ENCODE measurements around the gene CDKAL1.

The CDKAL1 gene

GRCh38 chr6:21159465-21159864, 625.2 kb downstream of the CDKAL1 start:
- H3K9me3 Mint-ChIP-seq: no peaks in the 10 kb centered on the region
- no peak for DNase-seq (ENCODE audit: low spot score in 2 of 2)
- no peaks in the 10 kb centered on the region for H3K27me3 Mint-ChIP-seq
- peaks cover 12% of the 10 kb centered on the region for H3K4me1 Mint-ChIP-seq
- ATAC-seq (ENCODE audit: low read depth): no peak
- no peaks in the 10 kb centered on the region for H3K36me3 Mint-ChIP-seq
- H3K4me3 Mint-ChIP-seq: no peak overlapping the region
- H3K27ac Mint-ChIP-seq: no peak overlapping the region

GRCh38 chr6:21161707-21162106, 627.5 kb downstream of the CDKAL1 start:
- ATAC-seq (ENCODE audit: low read depth): no peak
- no peak overlapping the region for H3K27ac Mint-ChIP-seq
- H3K9me3 Mint-ChIP-seq: no peaks in the 10 kb centered on the region
- H3K4me3 Mint-ChIP-seq: no peak overlapping the region
- peaks cover 2% of the 10 kb centered on the region for H3K36me3 Mint-ChIP-seq
- DNase-seq (ENCODE audit: low spot score in 2 of 2): no peak
- H3K27me3 Mint-ChIP-seq: no peaks in the 10 kb centered on the region
- H3K4me1 Mint-ChIP-seq: peaks cover 12% of the 10 kb centered on the region

GRCh38 chr6:21163110-21163837, 629.0 kb downstream of the CDKAL1 start:
- ATAC-seq (ENCODE audit: low read depth): no peak
- H3K4me1 Mint-ChIP-seq: peaks cover 12% of the 10 kb centered on the region
- no peaks in the 10 kb centered on the region for H3K9me3 Mint-ChIP-seq
- H3K27ac Mint-ChIP-seq: no peak overlapping the region
- no peaks in the 10 kb centered on the region for H3K27me3 Mint-ChIP-seq
- no peak overlapping the region for H3K4me3 Mint-ChIP-seq
- H3K36me3 Mint-ChIP-seq: peaks cover 9% of the 10 kb centered on the region
- DNase-seq (ENCODE audit: low spot score in 2 of 2): no peak

- no peak overlapping the region for H3K27ac Mint-ChIP-seq
- DNase-seq (ENCODE audit: low spot score in 2 of 2) (no peak), ATAC-seq (ENCODE audit: low read depth) (no peak)
- H3K36me3 Mint-ChIP-seq: peaks cover 11% of the 10 kb centered on the region
- H3K27me3 Mint-ChIP-seq: no peaks in the 10 kb centered on the region
- H3K9me3 Mint-ChIP-seq: no peaks in the 10 kb centered on the region
- no peak overlapping the region for H3K4me3 Mint-ChIP-seq
- peaks cover 12% of the 10 kb centered on the region for H3K4me1 Mint-ChIP-seq
These were observed 629.6 kb downstream of the CDKAL1 start for GRCh38 chr6:21163838-21164180.

DNA sequence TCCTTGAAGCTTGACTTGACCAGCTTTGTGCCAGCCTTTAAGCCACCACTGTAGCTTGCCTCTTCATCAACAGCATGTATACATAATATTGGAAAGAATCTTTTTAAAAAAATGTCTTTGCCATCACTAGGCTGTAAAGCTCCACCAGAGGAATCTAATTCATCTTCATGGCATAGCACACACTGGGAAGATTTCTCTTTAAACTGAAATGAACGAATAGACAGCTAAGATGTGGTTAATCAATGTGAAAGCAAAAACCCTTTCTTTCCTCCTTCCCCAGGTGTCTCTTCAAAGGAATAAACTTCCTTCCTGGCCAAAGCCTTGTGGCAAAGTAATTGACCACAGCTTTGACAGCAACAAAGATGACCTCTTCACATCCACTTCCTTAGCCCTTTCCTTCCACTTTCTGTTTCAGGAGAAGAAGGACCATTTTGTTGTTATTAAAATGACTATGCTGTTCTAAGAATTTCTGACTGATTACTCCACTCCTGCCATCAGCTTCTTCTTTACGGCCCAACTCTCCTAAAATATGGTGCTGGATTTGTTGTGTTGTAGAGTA, 630.6 kb downstream of the CDKAL1 start:
- H3K4me3 Mint-ChIP-seq: no peak overlapping the region
- H3K4me1 Mint-ChIP-seq: peaks cover 12% of the 10 kb centered on the region
- ATAC-seq (ENCODE audit: low read depth) (no peak), DNase-seq (ENCODE audit: low spot score in 2 of 2) (no peak)
- H3K27ac Mint-ChIP-seq: no peak overlapping the region
- no peaks in the 10 kb centered on the region for H3K27me3 Mint-ChIP-seq
- H3K36me3 Mint-ChIP-seq: peaks cover 13% of the 10 kb centered on the region
- H3K9me3 Mint-ChIP-seq: no peaks in the 10 kb centered on the region

DNA sequence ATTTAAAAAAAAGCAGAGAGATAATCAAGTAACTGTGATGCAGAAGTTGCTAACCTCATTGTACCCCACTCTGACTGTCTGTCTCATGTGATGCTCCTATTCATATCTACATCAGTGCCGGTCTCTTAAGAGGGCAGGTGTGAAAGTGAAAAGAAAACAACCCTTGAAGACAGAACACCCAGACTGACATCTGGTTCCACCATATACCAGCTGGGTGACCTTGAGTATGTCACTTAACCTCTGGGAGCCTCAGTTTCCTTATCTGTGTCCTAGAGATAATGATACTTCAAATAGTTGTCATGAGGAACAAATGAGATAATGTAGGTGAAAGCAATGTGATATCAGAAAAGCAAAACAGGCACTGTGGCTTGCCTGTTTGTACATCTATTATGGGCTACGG, 632.5 kb downstream of the CDKAL1 start:
- no peaks in the 10 kb centered on the region for H3K9me3 Mint-ChIP-seq
- DNase-seq (ENCODE audit: low spot score in 2 of 2): no peak
- ATAC-seq (ENCODE audit: low read depth): no peak
- peaks cover 17% of the 10 kb centered on the region for H3K36me3 Mint-ChIP-seq
- peaks cover 12% of the 10 kb centered on the region for H3K4me1 Mint-ChIP-seq
- H3K27me3 Mint-ChIP-seq: no peaks in the 10 kb centered on the region
- no peak overlapping the region for H3K4me3 Mint-ChIP-seq
- H3K27ac Mint-ChIP-seq: no peak overlapping the region

DNA sequence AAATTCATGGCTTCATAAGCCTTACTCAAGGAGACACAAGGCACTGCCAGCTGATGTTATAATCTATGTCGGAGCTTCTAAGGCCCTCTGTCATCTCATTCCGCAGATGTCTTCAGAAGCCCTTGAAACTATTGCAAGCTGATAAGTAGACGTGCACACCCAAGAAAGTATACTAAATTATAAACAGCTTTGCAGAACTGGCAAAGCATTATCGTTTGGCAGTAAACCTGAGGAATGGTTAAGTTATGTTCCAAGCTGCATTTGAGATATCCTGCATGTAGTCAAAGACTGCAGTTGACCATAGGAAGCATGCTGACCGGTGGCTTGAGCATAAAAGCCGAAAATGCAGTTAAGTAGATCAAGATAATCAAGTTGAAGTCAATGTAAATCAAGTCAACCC, 633.5 kb downstream of the CDKAL1 start:
- Mint-ChIP-seq H3K9me3 (no peaks in the 10 kb centered on the region), H3K4me3 (no peak overlapping the region), H3K4me1 (peaks cover 12% of the 10 kb centered on the region), H3K36me3 (peaks cover 22% of the 10 kb centered on the region), H3K27me3 (no peaks in the 10 kb centered on the region), H3K27ac (no peak overlapping the region)
- ATAC-seq (ENCODE audit: low read depth) (no peak), DNase-seq (ENCODE audit: low spot score in 2 of 2) (no peak)

DNA sequence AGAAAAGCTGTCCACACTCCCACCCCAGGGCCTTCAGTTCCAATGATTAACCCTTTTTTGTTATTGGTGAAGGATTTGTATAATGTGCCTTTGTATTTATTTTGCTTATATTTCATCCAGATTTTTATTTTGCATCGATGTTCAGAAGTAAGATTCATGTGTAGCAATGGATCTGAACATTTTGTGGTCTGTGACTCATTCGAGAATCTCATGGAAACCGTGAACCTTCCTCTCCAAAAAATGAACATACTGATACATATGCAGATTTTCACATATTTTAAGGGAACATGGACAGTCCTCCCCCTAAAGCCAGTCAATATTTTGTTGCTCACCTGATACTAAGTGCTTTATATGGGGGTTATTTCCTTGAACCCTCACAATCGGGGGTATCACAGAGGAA, 637.5 kb downstream of the CDKAL1 start:
- peaks cover 6% of the 10 kb centered on the region for H3K4me1 Mint-ChIP-seq
- H3K4me3 Mint-ChIP-seq: no peak overlapping the region
- H3K9me3 Mint-ChIP-seq: no peaks in the 10 kb centered on the region
- H3K27me3 Mint-ChIP-seq: no peaks in the 10 kb centered on the region
- ATAC-seq (ENCODE audit: low read depth) (no peak), DNase-seq (ENCODE audit: low spot score in 2 of 2) (no peak)
- H3K27ac Mint-ChIP-seq: no peak overlapping the region
- peaks cover 25% of the 10 kb centered on the region for H3K36me3 Mint-ChIP-seq

GRCh38 chr6:21173031-21173430, 638.8 kb downstream of the CDKAL1 start:
- Mint-ChIP-seq H3K4me3 (no peak overlapping the region), H3K27me3 (no peaks in the 10 kb centered on the region), H3K9me3 (no peaks in the 10 kb centered on the region), H3K4me1 (peaks cover 6% of the 10 kb centered on the region), H3K27ac (no peak overlapping the region), H3K36me3 (peaks cover 20% of the 10 kb centered on the region)
- DNase-seq (ENCODE audit: low spot score in 2 of 2) (no peak), ATAC-seq (ENCODE audit: low read depth) (no peak)

- H3K27ac Mint-ChIP-seq: no peak overlapping the region
- H3K4me1 Mint-ChIP-seq: peaks cover 6% of the 10 kb centered on the region
- DNase-seq (ENCODE audit: low spot score in 2 of 2): no peak
- no peak for ATAC-seq (ENCODE audit: low read depth)
- peaks cover 18% of the 10 kb centered on the region for H3K36me3 Mint-ChIP-seq
- H3K27me3 Mint-ChIP-seq: no peaks in the 10 kb centered on the region
- H3K4me3 Mint-ChIP-seq: no peak overlapping the region
- no peaks in the 10 kb centered on the region for H3K9me3 Mint-ChIP-seq
These were observed 639.4 kb downstream of the CDKAL1 start for GRCh38 chr6:21173678-21174077.

DNA sequence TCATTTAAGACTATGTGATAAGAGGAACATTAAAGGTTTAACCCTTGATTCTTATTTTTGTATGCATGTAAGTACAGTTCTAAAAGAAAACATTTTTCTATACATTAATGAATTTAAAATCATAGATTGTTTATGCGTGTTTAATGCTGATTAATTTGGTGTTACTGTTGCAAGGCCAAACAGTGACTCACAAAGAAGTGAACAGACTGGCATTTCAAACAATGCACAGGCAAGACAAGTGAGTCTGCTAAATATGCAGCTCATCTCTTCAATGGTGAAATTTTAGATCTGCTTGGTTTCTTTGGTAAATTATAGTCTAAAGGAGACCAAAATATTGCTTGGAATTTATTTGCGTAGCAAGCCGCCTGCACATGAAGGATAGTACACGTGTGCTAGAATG, 641.9 kb downstream of the CDKAL1 start:
- Mint-ChIP-seq H3K4me1 (peaks cover 6% of the 10 kb centered on the region), H3K27ac (no peak overlapping the region), H3K9me3 (no peaks in the 10 kb centered on the region), H3K4me3 (no peak overlapping the region), H3K27me3 (no peaks in the 10 kb centered on the region), H3K36me3 (peaks cover 21% of the 10 kb centered on the region)
- DNase-seq (ENCODE audit: low spot score in 2 of 2): no peak
- ATAC-seq (ENCODE audit: low read depth): no peak

DNA sequence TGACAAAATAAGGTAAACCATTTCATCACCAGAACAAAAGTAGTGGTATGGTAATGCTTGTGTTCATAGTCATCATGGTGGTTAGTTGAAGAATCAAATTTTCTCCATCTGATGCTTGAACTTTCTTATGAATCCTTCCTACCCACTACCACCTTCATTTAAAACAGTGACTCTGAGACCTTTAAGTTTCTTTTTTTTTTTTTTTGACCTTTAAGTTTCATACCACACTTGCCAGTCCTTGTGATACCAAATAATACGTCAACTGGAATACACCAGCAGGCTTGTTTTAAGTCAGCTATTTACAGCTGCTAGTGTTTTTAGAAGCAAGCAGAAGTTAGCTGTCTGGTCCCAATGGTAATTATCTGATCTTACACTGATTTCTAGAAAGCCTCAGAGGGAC, 645.9 kb downstream of the CDKAL1 start:
- no peak overlapping the region for H3K27ac Mint-ChIP-seq

DNA sequence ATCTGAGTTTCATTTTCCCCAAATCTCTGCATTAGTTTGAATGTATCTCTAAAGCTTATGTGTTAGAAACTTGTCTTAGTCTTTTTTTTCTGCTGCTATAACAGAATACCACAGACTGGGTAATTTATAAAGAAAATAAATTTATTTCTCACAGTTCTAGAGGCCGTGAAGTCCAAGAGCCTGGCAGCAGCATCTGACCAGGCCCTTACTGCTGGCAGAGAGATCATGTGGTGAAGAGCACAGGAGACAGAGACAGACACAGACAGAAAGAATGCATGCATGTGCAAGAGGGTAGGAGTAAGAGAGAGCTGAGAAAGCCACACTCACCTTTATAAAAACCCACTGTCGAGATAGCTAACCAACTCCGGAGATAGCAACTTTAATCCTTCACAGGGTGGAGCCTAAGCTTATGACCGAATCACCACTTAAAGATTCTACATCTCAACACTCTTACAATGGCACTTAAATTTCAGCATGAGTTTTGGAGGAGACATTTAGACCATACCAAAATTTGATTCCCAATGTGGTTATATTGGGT, 646.6 kb downstream of the CDKAL1 start:
- no peak overlapping the region for H3K4me3 Mint-ChIP-seq
- H3K36me3 Mint-ChIP-seq: peaks cover 13% of the 10 kb centered on the region
- ATAC-seq (ENCODE audit: low read depth) (no peak), DNase-seq (ENCODE audit: low spot score in 2 of 2) (no peak)
- no peaks in the 10 kb centered on the region for H3K9me3 Mint-ChIP-seq
- no peak overlapping the region for H3K27ac Mint-ChIP-seq
- H3K4me1 Mint-ChIP-seq: no peaks in the 10 kb centered on the region
- H3K27me3 Mint-ChIP-seq: no peaks in the 10 kb centered on the region

More for the DNA sequence above, 645.9 kb downstream of the CDKAL1 start:
- Mint-ChIP-seq H3K9me3 (no peaks in the 10 kb centered on the region), H3K36me3 (peaks cover 13% of the 10 kb centered on the region), H3K4me1 (no peaks in the 10 kb centered on the region), H3K27me3 (no peaks in the 10 kb centered on the region), H3K4me3 (no peak overlapping the region)
- no peak for ATAC-seq (ENCODE audit: low read depth)
- no peak for DNase-seq (ENCODE audit: low spot score in 2 of 2)

DNA sequence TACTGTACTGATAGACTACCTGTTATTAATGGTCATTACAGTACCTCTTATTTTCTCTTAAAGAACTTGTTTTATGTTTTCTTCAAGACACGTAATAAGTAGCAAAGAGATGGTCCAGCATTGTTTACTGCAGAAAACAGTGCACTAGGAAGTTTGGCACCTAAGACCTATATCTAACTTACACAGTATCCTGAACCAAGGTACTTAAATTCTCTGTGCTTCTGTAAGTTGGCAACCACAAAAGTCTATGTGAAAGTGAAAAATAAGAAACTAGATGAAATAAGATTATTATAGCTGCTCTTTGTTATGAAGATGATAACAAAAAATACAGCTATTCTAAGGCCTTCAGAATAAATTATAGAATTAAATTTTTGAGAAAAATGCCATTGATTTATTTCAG, 647.6 kb downstream of the CDKAL1 start:
- no peaks in the 10 kb centered on the region for H3K4me1 Mint-ChIP-seq
- peaks cover 11% of the 10 kb centered on the region for H3K36me3 Mint-ChIP-seq
- H3K27ac Mint-ChIP-seq: no peak overlapping the region
- no peak for DNase-seq (ENCODE audit: low spot score in 2 of 2)
- no peak overlapping the region for H3K4me3 Mint-ChIP-seq
- no peak for ATAC-seq (ENCODE audit: low read depth)
- H3K27me3 Mint-ChIP-seq: no peaks in the 10 kb centered on the region
- no peaks in the 10 kb centered on the region for H3K9me3 Mint-ChIP-seq

DNA sequence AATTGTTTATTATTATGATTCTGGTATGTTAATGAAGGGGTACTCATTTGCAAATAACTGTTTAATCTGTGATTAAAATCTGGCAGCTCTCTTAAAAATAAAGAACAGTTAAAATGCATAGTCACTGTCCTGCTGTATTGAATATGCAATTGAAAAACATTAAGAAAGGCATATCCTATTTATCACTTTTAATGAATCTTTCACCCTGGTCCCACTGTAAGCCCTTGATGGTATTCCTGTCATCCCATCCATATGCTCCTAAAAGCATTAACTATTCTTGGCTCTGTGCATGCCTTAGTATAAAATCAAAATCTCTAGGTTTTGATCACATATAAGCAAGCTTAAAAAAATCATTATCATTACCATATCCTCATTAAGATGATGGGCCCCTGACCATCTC, 648.3 kb downstream of the CDKAL1 start:
- H3K9me3 Mint-ChIP-seq: no peaks in the 10 kb centered on the region
- no peaks in the 10 kb centered on the region for H3K4me1 Mint-ChIP-seq
- H3K27ac Mint-ChIP-seq: no peak overlapping the region
- no peaks in the 10 kb centered on the region for H3K27me3 Mint-ChIP-seq
- DNase-seq (ENCODE audit: low spot score in 2 of 2) (no peak), ATAC-seq (ENCODE audit: low read depth) (no peak)
- peaks cover 11% of the 10 kb centered on the region for H3K36me3 Mint-ChIP-seq
- no peak overlapping the region for H3K4me3 Mint-ChIP-seq
